GM18907 (cell line): Measurements from ENCODE around the gene VSIG8.

ENCODE experiments used
- ATAC-seq: cut with Tn5 transposase; IDR thresholded peaks from one replicate; pipeline ENCODE4 v1.9.1; 2021; ENCODE audit warnings: mild to moderate bottlenecking, moderate library complexity; ENCODE audit not compliant: unreplicated experiment

The VSIG8 gene

DNA sequence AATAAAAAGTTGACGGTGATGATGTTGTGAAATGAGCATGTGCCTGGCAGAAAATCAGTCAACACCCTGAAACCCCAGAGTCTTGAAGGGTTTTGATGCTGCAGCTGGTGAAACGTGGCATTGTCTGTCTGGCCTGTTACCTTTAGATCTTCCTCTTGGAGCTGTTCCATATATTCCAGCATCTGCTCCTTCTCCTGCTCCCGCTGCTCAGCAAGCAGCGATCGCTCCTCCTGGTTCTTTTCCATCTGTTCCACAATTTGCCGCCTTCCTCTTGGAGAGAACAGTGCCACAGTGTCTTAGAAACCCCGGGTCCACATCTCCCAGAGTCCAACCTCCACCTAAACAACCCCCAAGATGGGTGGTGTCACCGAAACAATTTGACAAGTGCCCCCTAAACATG, 21.8 kb upstream of the VSIG8 start:
- ATAC-seq, result no peak

DNA sequence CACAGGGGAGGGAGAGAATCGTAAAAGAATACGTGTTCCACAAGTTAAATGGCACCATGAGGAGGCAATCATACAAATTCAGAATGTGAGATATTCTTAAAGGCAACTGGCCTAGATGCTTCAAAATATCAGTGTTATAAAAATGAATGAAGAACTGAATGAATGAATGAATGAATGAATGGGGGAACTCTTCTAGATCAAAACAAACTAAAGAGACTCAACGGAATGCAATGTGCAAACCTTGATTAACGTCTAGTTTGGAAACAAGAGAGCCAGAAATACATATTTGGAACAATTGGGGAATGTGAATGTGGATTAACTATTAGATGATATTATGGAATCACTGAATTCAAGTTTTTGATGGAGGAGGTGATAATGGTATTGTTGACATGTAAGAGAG, 20.7 kb upstream of the VSIG8 start:
- ATAC-seq, result no peak

DNA sequence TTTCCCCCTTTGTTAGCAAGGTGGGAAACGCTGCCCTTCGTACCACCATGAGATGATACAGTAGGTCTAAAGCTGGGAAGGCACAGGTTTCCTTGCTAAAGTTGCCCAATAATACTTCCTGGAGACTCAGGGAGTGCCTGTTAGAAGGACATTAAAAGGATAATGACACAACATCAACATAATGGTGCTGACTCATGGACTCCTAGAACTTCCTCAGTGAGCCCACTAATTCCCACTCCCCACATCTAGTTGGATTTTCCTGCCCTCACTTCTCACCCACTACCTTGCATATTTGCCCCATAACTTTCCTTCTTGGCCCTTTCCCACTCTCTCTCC, 20.0 kb upstream of the VSIG8 start:
- ATAC-seq, result no peak

DNA sequence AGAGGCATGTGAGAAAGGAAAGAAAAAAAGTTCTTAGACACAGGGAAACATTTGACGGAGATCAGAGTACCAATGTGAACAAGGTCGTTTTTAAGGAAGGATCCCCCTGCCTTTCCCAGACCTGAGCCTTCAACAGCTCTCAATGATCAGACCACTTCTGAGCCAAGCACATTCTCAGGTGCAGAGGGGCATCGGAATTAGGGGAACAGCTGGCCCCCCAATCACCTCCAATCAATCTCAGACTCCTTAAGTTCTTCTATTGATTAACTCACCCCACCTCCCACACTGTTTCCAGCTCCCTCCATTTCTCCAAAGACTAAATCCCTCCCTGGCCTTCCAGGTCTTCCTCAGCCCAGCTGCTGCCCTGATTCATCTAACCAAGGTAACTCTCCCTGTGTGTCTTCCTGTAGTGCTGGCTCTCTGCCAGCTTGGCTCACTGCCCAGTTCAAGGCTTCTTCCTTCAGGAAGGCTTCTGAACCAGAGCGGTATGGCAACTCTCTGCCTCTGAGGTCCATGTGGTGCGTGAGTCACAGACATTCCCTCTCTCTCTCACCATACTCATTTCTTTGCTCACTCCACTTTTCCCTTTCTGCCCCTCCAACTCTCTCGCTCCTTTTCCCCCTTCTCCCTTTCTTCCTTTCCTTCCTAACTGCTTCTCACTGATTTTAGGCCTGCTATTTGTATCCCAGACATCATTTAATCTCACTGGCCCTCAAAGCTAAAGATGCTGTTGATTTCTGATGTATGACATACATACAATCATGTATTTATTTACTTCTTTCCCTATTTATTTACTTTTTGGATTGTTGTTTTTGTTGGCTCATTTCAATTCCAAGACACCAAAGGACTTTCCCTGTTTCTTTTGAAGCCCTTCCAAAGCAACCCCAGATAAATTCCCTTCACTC, 19.4 kb upstream of the VSIG8 start:
- ATAC-seq, result no peak

DNA sequence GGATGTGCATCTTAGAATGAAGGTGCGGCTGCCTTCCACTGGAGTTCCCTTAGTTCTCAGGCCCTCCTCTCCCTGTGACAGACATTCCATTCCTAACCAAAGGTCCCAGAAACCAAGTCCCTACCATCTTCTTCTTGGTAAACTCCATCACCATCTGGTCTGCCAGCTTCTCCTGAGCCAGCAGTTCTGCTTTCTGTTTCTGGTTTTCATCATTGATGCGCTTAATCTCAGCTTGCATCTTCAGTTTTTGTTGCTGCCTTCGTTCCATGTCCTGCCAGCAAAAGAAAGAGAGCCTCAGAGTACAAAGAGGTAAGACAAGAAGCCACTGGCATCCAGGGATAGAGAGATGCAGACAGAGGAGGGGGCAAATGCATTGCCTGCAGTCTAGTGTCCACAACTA, 18.0 kb upstream of the VSIG8 start:
- ATAC-seq, result no peak

DNA sequence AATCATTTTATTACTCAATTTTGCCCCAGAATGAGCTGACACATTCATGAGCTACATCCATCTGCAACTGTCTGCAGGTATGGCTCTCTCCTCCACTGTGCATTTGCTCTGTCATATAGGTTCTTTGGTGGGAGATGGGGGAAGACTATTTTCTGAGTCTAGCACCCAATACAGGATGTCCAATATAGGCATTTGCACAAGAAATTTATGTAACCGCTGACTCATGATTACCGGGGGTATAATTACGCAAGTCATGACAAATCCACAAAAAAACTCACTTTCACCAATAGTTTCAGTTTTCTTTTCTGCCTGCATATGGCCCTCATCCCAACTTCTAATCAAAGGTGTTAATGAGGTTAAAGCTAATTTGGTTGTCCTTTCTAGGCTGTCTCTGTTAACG, 17.5 kb upstream of the VSIG8 start:
- ATAC-seq, result no peak

DNA sequence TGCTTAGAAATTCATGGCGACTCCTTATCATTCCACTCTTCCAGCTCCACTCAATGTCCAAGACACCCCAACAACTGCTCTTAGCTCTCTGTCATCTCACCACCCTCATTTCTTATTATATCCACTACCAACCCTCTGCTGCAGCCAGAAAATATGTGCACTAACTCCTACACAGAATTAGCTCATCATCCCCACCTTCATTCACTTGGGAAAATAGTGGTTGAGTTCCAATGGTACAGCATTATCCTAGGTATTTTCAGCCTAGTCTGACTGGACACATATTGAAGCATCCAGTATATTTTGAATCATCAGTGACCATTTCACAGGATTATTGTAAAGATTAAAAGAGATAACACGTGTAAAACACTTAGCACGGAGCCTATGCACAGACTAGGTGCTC, 16.7 kb upstream of the VSIG8 start:
- ATAC-seq, result no peak

DNA sequence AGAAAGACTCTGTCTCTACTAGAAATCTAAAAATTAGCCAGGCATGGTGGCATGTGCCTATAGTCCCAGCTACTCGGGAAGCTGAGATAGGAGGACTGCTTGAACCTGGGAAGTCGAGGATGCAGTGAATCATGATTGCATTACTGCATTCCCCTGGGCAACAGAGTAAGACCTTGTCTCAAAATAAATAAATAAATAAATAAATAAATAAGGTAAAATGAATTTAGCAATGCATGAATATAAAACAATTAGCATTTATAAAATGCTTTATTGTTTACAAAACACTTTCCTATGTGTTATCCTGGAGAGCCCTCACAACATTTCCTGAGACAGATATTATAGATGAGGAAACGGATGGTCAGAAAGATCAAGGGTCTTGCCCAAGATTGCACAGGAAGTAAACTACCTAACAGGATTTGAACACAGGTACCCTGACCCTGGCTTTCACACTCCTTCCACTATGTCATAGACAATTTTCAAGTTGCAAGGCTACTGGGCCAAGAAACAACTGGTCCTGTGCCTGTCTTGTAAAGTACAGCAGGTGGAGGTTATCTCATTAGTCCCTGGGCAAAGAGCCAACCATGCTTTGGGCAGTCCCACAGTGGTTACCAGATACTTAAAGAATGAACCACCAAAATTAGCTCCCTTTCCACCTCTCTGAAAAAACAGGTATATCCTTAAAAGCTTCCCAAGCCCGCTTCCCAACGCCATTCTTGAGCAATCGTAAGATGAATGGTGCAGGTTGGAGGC, 15.4 kb upstream of the VSIG8 start:
- no peak for ATAC-seq

DNA sequence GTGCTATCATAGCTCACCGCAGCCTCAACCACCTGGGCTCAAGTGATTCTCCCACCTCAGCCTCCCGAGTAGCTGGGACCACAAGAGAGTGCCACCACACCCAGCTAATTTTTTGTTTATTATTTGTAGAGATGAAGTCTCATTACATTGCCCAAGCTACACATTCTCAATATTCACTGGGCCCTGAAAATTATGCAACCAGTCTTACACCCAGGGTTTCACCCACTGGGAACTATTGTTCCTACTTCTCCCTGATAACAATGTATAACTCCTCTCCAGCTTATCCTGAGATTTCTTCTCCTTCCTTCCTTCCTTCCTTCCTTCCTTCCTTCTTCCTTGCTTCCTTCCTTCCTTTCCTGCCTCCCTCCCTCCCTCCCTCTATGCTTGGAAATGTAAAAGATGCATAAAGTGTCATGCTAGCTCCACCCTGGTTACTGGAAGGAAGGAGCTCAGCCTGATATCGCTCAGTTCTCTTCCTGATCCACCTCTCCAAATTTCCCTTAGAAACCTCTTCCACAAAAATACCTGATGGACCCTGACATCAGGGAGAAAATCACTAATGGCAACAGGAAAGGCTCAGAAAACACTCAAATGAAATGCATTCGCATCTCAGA, 11.2 kb upstream of the VSIG8 start:
- no peak for ATAC-seq

DNA sequence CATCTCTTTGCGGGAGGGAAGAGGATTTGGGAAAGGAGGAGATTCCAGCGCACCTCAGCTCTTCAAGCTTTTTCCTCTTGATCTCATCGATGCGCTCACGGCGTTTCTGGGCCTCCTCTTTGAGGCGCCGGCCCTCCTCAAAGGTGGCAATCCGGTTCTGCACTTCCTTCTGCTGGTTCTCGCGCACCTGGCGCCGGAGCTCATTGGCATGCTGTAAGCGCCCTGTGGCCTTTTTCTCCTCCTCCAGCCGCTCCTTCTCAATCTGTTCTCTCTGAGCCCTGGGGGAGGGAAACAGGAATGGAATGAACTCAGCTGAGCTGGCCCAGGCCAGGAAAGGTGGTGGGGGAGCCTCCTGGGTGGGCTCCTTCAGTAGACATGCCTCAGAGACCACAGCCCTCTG, 10.4 kb upstream of the VSIG8 start:
- no peak for ATAC-seq

DNA sequence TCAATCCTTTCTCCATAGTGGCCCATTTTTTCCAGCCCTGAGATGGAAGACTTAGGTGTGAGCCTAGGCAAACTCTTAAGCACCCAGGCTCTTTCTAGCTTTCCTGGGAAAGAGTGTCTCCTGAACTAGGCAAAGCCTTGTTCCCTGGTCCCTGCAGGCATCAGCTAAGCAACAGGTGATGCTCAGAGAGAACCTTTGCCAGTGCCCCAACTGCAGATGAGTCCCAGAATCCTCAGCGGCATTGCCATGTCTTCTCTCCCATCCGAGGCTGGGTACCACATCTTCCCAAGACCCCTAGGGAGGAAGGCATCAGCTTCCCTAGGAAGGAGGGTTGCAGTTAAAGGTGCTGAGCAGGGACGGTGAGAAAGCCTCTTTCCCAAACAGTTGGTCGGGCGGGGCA, 8.2 kb upstream of the VSIG8 start:
- ATAC-seq, result no peak

DNA sequence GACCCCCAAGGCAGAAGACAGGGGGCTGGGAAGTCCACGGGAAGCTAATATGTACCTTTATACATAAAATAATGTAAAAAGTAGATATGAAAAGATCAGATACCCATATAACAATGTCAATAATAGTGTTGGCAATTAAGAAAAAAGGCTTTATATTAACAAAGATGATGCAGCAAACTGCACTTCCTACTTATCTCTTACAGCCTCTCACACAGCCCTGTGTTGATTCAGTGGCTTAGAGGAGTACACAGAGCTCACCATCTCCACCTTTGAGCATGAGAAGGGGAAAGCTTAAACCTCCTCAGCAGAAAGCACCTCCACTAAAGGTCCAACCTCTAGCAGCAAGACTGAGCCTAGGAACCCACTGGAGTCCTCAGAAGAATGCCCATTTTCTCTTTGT, 7.2 kb upstream of the VSIG8 start:
- no peak for ATAC-seq

DNA sequence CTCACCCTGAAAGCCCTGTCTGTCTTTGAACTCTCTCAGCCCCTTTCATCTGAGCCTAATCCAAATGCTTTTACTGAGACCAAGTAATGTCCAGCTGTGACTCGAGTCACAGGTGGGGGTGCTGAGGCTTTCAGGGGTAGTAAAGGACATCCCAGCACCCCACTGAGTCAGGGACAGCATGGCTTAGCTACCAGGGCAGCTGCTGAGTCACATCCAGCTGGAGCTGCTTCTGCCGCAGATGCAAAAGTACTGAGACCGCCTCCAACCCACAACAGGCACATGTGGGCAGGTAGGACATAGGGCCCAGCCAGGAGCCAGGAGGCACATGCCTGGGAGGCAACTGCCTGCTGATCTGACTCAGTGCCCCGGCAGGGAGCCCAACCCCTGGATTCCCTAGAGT, 6.7 kb upstream of the VSIG8 start:
- no peak for ATAC-seq

DNA sequence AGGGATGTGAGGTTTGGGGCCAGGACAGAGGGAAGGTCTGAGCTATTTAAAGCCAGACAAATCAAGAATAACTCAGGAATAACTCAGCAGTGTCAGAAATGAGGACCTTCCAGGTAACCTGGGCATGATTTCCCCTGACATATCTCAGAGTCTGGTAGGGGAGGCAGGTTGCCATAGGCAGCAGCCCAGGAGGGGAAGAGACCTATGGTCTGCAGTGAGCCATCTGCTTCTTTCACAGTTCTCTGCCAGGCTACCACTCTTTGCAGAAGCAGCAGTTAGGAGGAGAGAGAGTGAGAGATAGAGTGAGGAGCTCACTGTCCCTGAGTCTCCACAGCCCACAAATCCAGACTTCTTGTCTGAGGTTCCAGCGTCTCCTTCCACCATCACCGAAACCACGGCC, 6.3 kb upstream of the VSIG8 start:
- ATAC-seq, result no peak

DNA sequence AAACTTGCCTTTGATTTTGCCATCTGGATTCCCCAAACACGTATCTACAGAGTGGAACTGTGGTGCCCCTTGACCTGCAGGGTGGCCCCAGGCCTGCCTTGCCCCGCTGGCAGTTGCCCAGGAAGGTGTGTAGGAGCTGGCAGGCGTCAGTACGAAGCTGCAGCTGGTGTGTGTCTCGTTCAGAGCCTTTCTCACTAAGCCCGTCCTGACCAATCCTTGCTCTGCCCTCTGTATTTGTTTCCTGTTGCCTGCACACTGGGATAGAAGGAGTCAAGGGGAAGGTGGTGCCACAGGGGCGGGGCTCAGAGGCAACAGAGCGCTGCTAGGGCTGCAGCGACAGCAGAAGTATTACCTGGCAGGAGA, 5.2 kb upstream of the VSIG8 start:
- no peak for ATAC-seq

DNA sequence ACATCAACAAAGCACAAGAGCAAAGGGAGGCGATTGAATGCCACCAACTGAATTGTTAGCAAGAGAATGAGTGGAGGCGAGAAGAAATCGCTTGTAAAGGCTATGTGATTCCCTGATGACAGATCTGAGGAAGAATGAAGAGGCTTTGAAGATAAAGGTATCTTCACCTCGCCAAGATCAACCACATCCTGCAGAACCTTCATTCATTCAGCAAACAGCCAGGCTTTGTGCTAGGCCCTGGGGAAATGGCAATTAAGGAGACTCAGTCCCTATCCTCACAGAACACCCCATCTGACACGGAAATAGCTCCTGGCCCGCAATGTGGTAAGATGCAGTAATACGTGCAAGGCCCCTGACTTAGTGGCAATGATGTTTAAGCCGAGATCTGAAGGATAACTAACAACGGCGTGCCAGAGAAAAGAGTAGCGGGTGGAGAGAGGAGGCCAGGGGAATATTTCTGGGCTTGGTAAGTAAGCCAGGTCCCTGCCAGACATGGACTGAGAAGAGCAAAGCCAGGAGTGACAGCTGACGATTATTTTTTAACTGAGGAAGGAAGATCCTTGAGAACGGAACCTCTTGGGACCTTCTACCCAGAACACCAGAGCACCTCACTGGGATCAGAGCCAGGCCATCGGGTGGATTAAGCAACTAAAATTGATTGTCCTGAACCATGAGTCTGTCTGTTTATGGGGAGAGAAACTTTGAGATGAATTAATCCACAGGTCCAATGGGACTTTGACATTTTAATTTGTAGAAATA, 4.6 kb upstream of the VSIG8 start:
- ATAC-seq, result no peak

DNA sequence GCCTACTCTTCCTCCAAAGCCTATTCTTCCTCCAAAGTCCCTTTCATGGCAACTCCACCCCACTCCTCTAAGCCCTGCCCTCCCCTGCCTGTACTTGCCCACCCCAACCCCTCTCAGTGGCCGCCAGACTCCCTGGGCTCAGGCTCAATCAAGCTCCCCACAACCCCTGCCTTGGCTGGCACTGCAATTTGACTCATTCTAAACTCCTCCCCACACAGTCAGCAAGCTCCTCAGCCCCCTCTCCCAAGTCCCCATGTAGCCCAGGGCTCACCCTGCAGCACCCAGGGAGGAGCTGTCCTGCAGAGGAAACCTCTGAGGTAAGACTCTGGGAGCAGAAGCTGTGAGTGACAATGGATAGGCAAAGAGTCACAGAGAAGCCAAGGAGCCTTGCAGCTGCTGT, 3.6 kb upstream of the VSIG8 start:
- no peak for ATAC-seq

DNA sequence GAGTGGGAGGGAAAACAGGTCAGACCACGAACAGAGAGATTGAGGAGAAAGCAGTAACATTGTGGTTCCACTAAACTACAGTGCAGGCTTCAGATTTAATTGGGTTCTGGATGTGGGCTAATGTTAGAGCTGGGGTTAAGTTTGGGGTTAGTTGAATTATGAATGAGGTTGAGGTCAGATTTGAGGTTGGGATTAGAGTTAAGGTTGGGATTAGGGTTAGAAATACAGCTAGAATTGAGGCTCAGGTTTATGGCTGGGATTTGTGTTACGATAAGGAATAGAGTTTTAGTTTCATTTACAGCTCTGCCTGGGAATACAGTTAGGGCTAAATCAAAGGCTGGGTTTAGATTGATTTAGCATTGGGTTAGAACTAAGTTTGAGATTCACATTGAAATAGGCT, 1.8 kb upstream of the VSIG8 start:
- ATAC-seq, result no peak

DNA sequence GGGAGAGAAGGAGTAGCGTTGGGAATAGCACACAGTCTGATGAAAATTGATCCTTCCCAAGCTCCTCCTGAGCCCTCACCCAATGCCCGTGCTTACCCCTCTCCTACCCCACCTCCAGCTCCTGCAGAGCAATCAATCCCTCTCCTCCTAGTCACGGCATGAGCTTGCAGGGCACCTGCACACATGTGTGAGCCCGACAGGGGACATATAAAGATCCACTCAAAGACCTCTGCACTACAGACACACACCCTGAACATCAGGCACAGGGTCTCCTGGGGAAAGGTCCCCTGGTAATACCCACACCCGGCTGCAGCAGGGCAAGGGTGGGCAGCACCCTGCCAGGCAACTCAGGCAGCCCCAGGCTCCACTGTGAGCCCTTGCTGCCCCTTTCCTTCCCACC, 426 bp downstream of the VSIG8 start:
- no peak for ATAC-seq

DNA sequence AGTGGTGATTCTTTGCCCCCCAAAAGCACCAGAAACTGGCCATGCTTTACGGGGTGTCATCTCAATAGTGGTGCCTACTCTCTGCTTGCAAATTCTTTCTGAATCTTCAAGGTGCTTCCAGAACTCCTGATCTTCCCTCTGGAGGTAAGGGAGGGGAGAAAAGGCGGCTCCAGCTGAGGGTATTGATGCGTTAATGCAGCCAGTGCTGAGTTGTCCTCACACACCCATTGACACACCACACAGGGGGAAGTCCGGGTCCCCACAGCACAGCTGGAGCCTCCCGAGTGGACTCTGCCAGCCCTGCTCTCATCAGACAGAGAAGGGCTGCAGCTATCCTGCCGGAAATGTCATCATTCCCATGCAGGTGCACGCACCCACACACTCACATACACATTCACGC, 1.2 kb downstream of the VSIG8 start:
- ATAC-seq, result no peak

DNA sequence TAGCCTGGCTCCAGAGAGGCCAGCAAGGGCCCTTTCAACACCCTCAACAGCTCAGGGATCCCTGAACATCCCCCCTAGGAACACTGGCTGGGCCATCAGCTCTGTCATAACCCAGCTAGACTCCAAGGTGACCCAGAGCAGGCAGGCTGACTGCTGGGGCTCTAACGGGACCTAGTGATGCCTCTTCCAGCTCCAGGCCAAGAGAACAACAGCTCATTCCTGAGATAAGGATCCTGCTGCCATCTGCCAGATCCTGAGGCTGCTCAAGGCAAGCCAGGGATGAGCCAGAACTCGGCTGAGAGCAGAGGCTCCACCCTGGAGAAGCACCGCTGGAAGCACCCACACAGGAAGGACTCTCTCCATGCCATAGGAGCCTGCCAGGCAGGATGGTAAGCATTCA, 2.0 kb downstream of the VSIG8 start:
- no peak for ATAC-seq
